Endothelial cell of umbilical vein (primary cell): ENCODE data around the gene RNF4. TPM values are rescaled to one million over a fixed set of nuclear protein-coding genes. Genes with fewer than 3 reads are reported as not detected.

Experiments used
- BruUV-seq: library from RNA; stranded (reverse); fragments of 400-500 nt; replicated peaks from 2 replicates; lab custom pipeline; 2021; lab: Mats Ljungman, UMichigan
- CTCF ChIA-PET: fragments of 300-600, 350-600 bp; sonication (Branson Sonifier 250); formaldehyde crosslinking; loops from one replicate; lab custom pipeline; 2021; ENCODE audit warnings: antibody characterized with exemption, inconsistent platforms; lab: Charles Lee
- POLR2A ChIA-PET: fragments of 300-600, 350-600 bp; sonication (Branson Sonifier 250); formaldehyde crosslinking; loops from one replicate; lab custom pipeline; 2021; ENCODE audit warnings: antibody characterized with exemption, inconsistent platforms; lab: Charles Lee
- DNase-seq: peaks from one replicate; pipeline ENCODE4 v3.0.0-alpha.2; 2011; ENCODE audit warnings: low read depth, low spot score
- FAIRE-seq: peaks from 2 replicates; lab custom pipeline; 2011; peaks lifted over from hg19 to GRCh38; lab: Jason Lieb, UNC
- H2AFZ ChIP-seq: 2 replicates; pipeline ENCODE4 v1.6.0; 2012; ENCODE audit warnings: low read depth, low read length, control low read depth, inconsistent platforms
- H3K27ac ChIP-seq: 2 replicates; pipeline ENCODE4 v1.5.1; 2011; ENCODE audit warnings: low read depth, mild to moderate bottlenecking, control low read depth, low read length, moderate library complexity; ENCODE audit not compliant: insufficient read depth
- H3K27me3 ChIP-seq, 2 experiments: 2 replicates each; pipeline versions ENCODE4 v1.6.0 to v1.6.1; 2011; ENCODE audit warnings: low read length in 2 of 2, mixed read lengths in 1 of 2; ENCODE audit not compliant: control insufficient read depth in 2 of 2, insufficient read depth in 2 of 2
- H3K36me3 ChIP-seq, 2 experiments: 2 replicates in 1 of 2; 3 replicates in 1 of 2; pipeline ENCODE4 v1.5.1; 2011; ENCODE audit warnings: low read length in 2 of 2, mild to moderate bottlenecking in 1 of 2, moderate library complexity in 1 of 2; ENCODE audit not compliant: control insufficient read depth in 2 of 2, insufficient read depth in 2 of 2; ENCODE audit errors: extremely low read depth in 1 of 2
- H3K4me1 ChIP-seq: 3 replicates; pipeline ENCODE4 v1.5.1; 2011; ENCODE audit warnings: mild to moderate bottlenecking, low read length; ENCODE audit not compliant: control insufficient read depth, insufficient read depth; ENCODE audit errors: extremely low read depth
- H3K4me2 ChIP-seq: 2 replicates; pipeline ENCODE4 v1.6.1; 2011; ENCODE audit warnings: low read length, control low read depth, mixed read lengths; ENCODE audit not compliant: insufficient read depth
- H3K4me3 ChIP-seq, 3 experiments: fragments of 200-600 bp in 1 of 3; sonication (generic), shearing (Covaris generic) in 1 of 3; replicated peaks in 1 of 3; 2 replicates each; pipeline ENCODE4 v1.5.1; 2011 to 2016; ENCODE audit warnings: control low read depth in 3 of 3, low read length in 3 of 3, mild to moderate bottlenecking in 2 of 3, inconsistent platforms in 1 of 3, low read depth in 1 of 3, moderate library complexity in 1 of 3; ENCODE audit not compliant: insufficient read depth in 1 of 3
- H3K79me2 ChIP-seq: 2 replicates; pipeline ENCODE4 v1.6.0; 2012; ENCODE audit warnings: low read length, inconsistent platforms; ENCODE audit not compliant: control insufficient read depth, insufficient read depth
- H3K9ac ChIP-seq: replicated peaks from 2 replicates; pipeline ENCODE3; 2011; ENCODE audit warnings: low read length, control low read depth; ENCODE audit not compliant: insufficient read depth; ENCODE audit errors: extremely low read depth
- H3K9me1 ChIP-seq: replicated peaks from 3 replicates; pipeline ENCODE4 v1.6.0; 2011; ENCODE audit warnings: mild to moderate bottlenecking, low read length; ENCODE audit not compliant: control insufficient read depth, insufficient read depth; ENCODE audit errors: extremely low read depth
- H3K9me3 ChIP-seq: replicated peaks from 2 replicates; pipeline ENCODE4 v1.5.1; 2012; ENCODE audit warnings: low read length, inconsistent platforms; ENCODE audit not compliant: control insufficient read depth, insufficient read depth
- H4K20me1 ChIP-seq: replicated peaks from 2 replicates; pipeline ENCODE3; 2011; ENCODE audit warnings: mild to moderate bottlenecking, low read length; ENCODE audit not compliant: control insufficient read depth, insufficient read depth; ENCODE audit errors: extremely low read depth
- CTCF ChIP-seq, 2 donors: IDR thresholded peaks; 1 replicate in 1 of 2; 2 replicates in 1 of 2; pipeline ENCODE4 v1.5.1; 2011; ENCODE audit warnings: low read length in 2 of 2, mild to moderate bottlenecking in 2 of 2, moderate library complexity in 2 of 2, control low read depth in 1 of 2, inconsistent platforms in 1 of 2, low read depth in 1 of 2; ENCODE audit not compliant: insufficient read depth in 1 of 2; ENCODE audit errors: extremely low read depth in 1 of 2
- EZH2 ChIP-seq: IDR thresholded peaks from 2 replicates; pipeline ENCODE4 v1.6.1; 2012; ENCODE audit warnings: borderline replicate concordance, low read depth, mild to moderate bottlenecking, moderate library complexity, low read length, inconsistent platforms; ENCODE audit not compliant: severe bottlenecking
- GATA2 ChIP-seq: IDR thresholded peaks from 2 replicates; pipeline ENCODE4 v1.7.0; 2011; ENCODE audit warnings: low read depth, mild to moderate bottlenecking, moderate library complexity, mixed read lengths, low read length; ENCODE audit not compliant: insufficient read length, insufficient read depth
- JUN ChIP-seq: IDR thresholded peaks from 2 replicates; pipeline ENCODE4 v1.6.1; 2011; ENCODE audit warnings: borderline replicate concordance, low read depth; ENCODE audit not compliant: insufficient read length, insufficient read depth
- MAX ChIP-seq: IDR thresholded peaks from 2 replicates; pipeline ENCODE4 v1.6.1; 2011; ENCODE audit not compliant: insufficient read depth, insufficient read length
- MYC ChIP-seq: IDR thresholded peaks from one replicate; pipeline ENCODE4 v1.6.1; 2011; ENCODE audit warnings: mild to moderate bottlenecking, low read depth, low read length
- POLR2A ChIP-seq: IDR thresholded peaks from 2 replicates; pipeline ENCODE4 v1.6.1; 2012; ENCODE audit warnings: low read depth, mild to moderate bottlenecking, control low read depth, low read length
- POLR2AphosphoS5 ChIP-seq: IDR thresholded peaks from 2 replicates; pipeline ENCODE4 v1.6.1; 2012; ENCODE audit warnings: low read depth, mild to moderate bottlenecking, control low read depth, low read length, moderate library complexity; ENCODE audit not compliant: insufficient read depth
- dilution Hi-C: fragments of 300-500 bp; cut with MboI; formaldehyde crosslinking; loops from one replicate; pipeline ENCODE4 v1.15.0; 2019; ENCODE audit warnings: low sequenced_read_pairs; ENCODE audit not compliant: extremely low pct_ligation_motif_present
- intact Hi-C: fragments of 100-400 bp; cut with micrococcal nuclease; formaldehyde crosslinking; loops from one replicate; pipeline ENCODE4 v1.10.0; 2022
- polyA plus RNA-seq, 4 experiments: library from polyadenylated mRNA; depleted of rRNA in 3 of 4; stranded (reverse) in 3 of 4; unstranded in 1 of 4; fragments of >200 nt; gene quantifications; 2 replicates each; pipeline versions ENCODE4 v1.2.1 to v1.2.3, GENCODE V29; 2011 to 2012; ENCODE audit warnings: missing spikeins in 1 of 4
- total RNA-seq: library from RNA; stranded (reverse); gene quantifications from 2 replicates; pipeline ENCODE4 v1.2.3, GENCODE V29; 2021

RNF4 gene
- total and polyA plus RNA-seq, 2 donors (not counting 3 experiments of a cell fraction or from before 2014, with no cell fraction given): 64.3 to 71.4 TPM

GRCh38 chr4:2451821-2452785 is 16.8 kb upstream of the RNF4 start:
- no peak overlapping the region for H2AFZ ChIP-seq
- POLR2A ChIA-PET: no interaction called here
- H3K9ac ChIP-seq: no peak overlapping the region
- no peak overlapping the region for H3K4me3 ChIP-seq
- no TSS peak for BruUV-seq
- intact Hi-C loops: no loop called here
- H3K36me3 ChIP-seq: no peaks in the 10 kb centered on the region
- no peaks in the 10 kb centered on the region for H3K4me1 ChIP-seq
- FAIRE-seq: no peak
- H3K27me3 ChIP-seq: no peaks in the 10 kb centered on the region
- CTCF ChIA-PET: interaction anchor here (0.8 to 2.5 kb wide), 4 partner anchors 10 to 232 kb away, joined by 3 to 11 read pairs (median 3); partner anchors contain the start of gene MXD4
- no peak for DNase-seq
- H4K20me1 ChIP-seq: no peaks in the 10 kb centered on the region
- H3K79me2 ChIP-seq: no peaks in the 10 kb centered on the region
- TF ChIP-seq JUN (no peak), GATA2 (no peak), MAX (no peak), MYC (no peak), CTCF (IDR thresholded peaks at IDR 0.05; ENCODE audit: extremely low read depth in 1 of 2, insufficient read depth in 1 of 2, low read depth in 1 of 2, low read length in 2 of 2) (no peak), POLR2AphosphoS5 (no peak), EZH2 (no peak), POLR2A (no peak)
- H3K27ac ChIP-seq: no peak overlapping the region
- no peaks in the 10 kb centered on the region for H3K9me3 ChIP-seq
- dilution Hi-C loops: no loop called here
- no peak overlapping the region for H3K4me2 ChIP-seq
- H3K9me1 ChIP-seq: no peaks in the 10 kb centered on the region
